ENCODE measurements around the gene TFPT. TPM values are rescaled to one million over a fixed set of nuclear protein-coding genes. Genes with fewer than 3 reads are reported as not detected.

TFPT gene
- total and polyA plus RNA-seq, 10 of the 15 experiments (the other 5 are each of a cell fraction or from before 2014, with no cell fraction given) = 1.7 to 40.2 (median 25.6) TPM

GRCh38 chr19:54158812-54159351 is 43.4 kb upstream of the TFPT start (continued):
- no peak for TF ChIP-seq IRF3 (IDR thresholded peaks at IDR 0.05)
- TF ChIP-seq RELB (IDR thresholded peaks at IDR 0.05; ENCODE audit: low read depth) = 0 out of 2 replicates have a peak, but pooled peaks have one; percentile 19
- TF ChIP-seq CTCF (IDR thresholded peaks at IDR 0.05 in 2 of 3, conservative IDR thresholded peaks at IDR 0.05 in 1 of 3; ENCODE audit: control insufficient read depth in 2 of 3, extremely low read depth in 1 of 3, insufficient read depth in 1 of 3, low read depth in 3 of 3, low read length in 3 of 3) = no peak
- TF ChIP-seq NR2C1 (IDR thresholded peaks at IDR 0.05) = no peak
- TF ChIP-seq EP300 (IDR thresholded peaks at IDR 0.05; ENCODE audit: borderline replicate concordance in 1 of 2, control insufficient read depth in 1 of 2, low read depth in 2 of 2, low read length in 2 of 2) = no peak
- 0 out of 2 replicates have a peak, but pooled peaks have one; percentile 53 for TF ChIP-seq NBN (IDR thresholded peaks at IDR 0.05)

GRCh38 chr19:54156953-54157352 is 41.5 kb upstream of the TFPT start:
- intact Hi-C loops (cut with micrococcal nuclease; ENCODE audit: unreplicated experiment) (no loop called here), in situ Hi-C loops (cut with MboI) (no loop called here)
- ATAC-seq (no peak), FAIRE-seq (no peak), DNase-seq (ENCODE audit: low read depth, low spot score) (no peak)
- Histone ChIP-seq H3K27ac (ENCODE audit: control insufficient read depth, insufficient read depth) (no peak overlapping the region), H3K9me3 (replicated peaks; ENCODE audit: control insufficient read depth, insufficient read depth, low read length) (no peaks in the 10 kb centered on the region), H4K20me1 (ENCODE audit: control insufficient read depth, insufficient read depth) (no peaks in the 10 kb centered on the region), H3K27me3 (replicated peaks in 1 of 2; ENCODE audit: control insufficient read depth in 2 of 2, insufficient read depth in 2 of 2, low read length in 1 of 2) (no peaks in the 10 kb centered on the region), H3K4me2 (ENCODE audit: control insufficient read depth, insufficient read depth) (no peak overlapping the region), H3K36me3 (ENCODE audit: control insufficient read depth in 2 of 2, insufficient read depth in 2 of 2, low read length in 1 of 2) (peaks cover 17 to 22% of the 10 kb centered on the region in 2 experiments; a peak in 3 of 4 replicates), H3K9ac (ENCODE audit: control insufficient read depth, insufficient read depth, low read length) (no peak overlapping the region), H3K79me2 (ENCODE audit: control insufficient read depth, insufficient read depth, low read length) (peaks cover 8% of the 10 kb centered on the region), H3K4me1 (ENCODE audit: control insufficient read depth, insufficient read depth, low read length) (peaks cover 4% of the 10 kb centered on the region; the same call in 1 of the 2 replicates), H3K4me3 (no peak overlapping the region), H2AFZ (ENCODE audit: control insufficient read depth, low read depth, low read length) (no peak overlapping the region)
- ChIA-PET RAD21 (ENCODE audit: unreplicated experiment) (no interaction called here), POLR2A (interaction anchor here (4.0 kb wide), 1 partner anchor 19 kb away, joined by 30 read pairs; the partner anchor contains the start of gene CNOT3), CTCF (interaction anchor here (1.1 to 1.9 kb wide), 2 partner anchors 33 to 109 kb away, joined by 3 to 6 read pairs; partner anchors contain the start of gene MBOAT7), SMC1A (ENCODE audit: uncharacterized antibody, unreplicated experiment) (no interaction called here)
- BruUV-seq (replicated peaks) = no TSS peak
- TF ChIP-seq POU2F2 (IDR thresholded peaks at IDR 0.05; ENCODE audit: borderline replicate concordance, low read depth, low read length) (no peak), IKZF1 (conservative IDR thresholded peaks at IDR 0.05) (no peak), POLR2A (IDR thresholded peaks at IDR 0.05; ENCODE audit: low read depth, low read length) (0 out of 2 replicates have a peak, but pooled peaks have one; percentile 24), ATF3 (IDR thresholded peaks at IDR 0.05; ENCODE audit: borderline replicate concordance, extremely low read depth, low read depth, low read length) (no peak), CBX3 (IDR thresholded peaks at IDR 0.05; ENCODE audit: borderline replicate concordance, low read depth) (no peak), KDM1A (IDR thresholded peaks at IDR 0.05; ENCODE audit: borderline replicate concordance) (no peak)
- 96% methylated on average over 3 of the region's 3 CpGs for WGBS (ENCODE audit: insufficient coverage, insufficient replicate concordance, low lambda C conversion rate, missing lambda C conversion rate)

Data from GM12878 (cell line).